K562 (cell line): ENCODE data around the gene RUVBL1. TPM values are rescaled to one million over a fixed set of nuclear protein-coding genes. Genes with fewer than 3 reads are reported as not detected.

Experiments
- BDP1 ChIP-seq: IDR thresholded peaks from 3 replicates; pipeline ENCODE4 v1.6.1; 2011; ENCODE audit not compliant: insufficient read length, insufficient read depth
- DNMT1 ChIP-seq: fragments of 450-650 bp; IDR thresholded peaks from 2 replicates; pipeline ENCODE4 v1.6.1; 2016; ENCODE audit warnings: antibody characterized with exemption, mild to moderate bottlenecking
- GTF2A2 ChIP-seq: IDR thresholded peaks from 2 replicates; pipeline ENCODE4 v1.6.1; 2016; ENCODE audit warnings: mild to moderate bottlenecking, missing genetic modification characterization, missing compliant biosample characterization
- HBP1 ChIP-seq: fragments of 450-650 bp; formaldehyde crosslinking; IDR thresholded peaks from 2 replicates; pipeline ENCODE4 v1.4.0; 2022; ENCODE audit warnings: missing genetic modification characterization
- HNRNPL ChIP-seq: fragments of 200-400 bp; formaldehyde crosslinking; IDR thresholded peaks from 2 replicates; pipeline ENCODE4 v1.6.1; 2017; ENCODE audit warnings: low read depth, mild to moderate bottlenecking, low read length
- MAFF ChIP-seq: IDR thresholded peaks from 2 replicates; pipeline ENCODE4 v1.6.1; 2012; ENCODE audit warnings: low read length, improper control_type of control experiment
- MCM2 ChIP-seq: fragments of 450-650 bp; IDR thresholded peaks from 2 replicates; pipeline ENCODE4 v1.6.1; 2017; ENCODE audit warnings: low read depth, mild to moderate bottlenecking
- MYBL2 ChIP-seq, 2 experiments: fragments of 450-650 bp in 1 of 2; sonication (generic) in 1 of 2; formaldehyde crosslinking in 1 of 2; IDR thresholded peaks; 2 replicates each; pipeline versions ENCODE4 v1.6.1 to v1.8.1; 2017 to 2022; ENCODE audit warnings: borderline replicate concordance in 1 of 2, inconsistent platforms in 1 of 2, low read depth in 1 of 2, mild to moderate bottlenecking in 1 of 2, missing genetic modification reagents in 1 of 2, moderate library complexity in 1 of 2
- NBN ChIP-seq: fragments of 450-650 bp; IDR thresholded peaks from 2 replicates; pipeline ENCODE4 v1.6.1; 2016; ENCODE audit warnings: low read depth, mild to moderate bottlenecking
- POLR2AphosphoS5 ChIP-seq: IDR thresholded peaks from 2 replicates; pipeline ENCODE4 v1.6.1; 2011; ENCODE audit warnings: mild to moderate bottlenecking, low read depth, low read length, moderate library complexity; ENCODE audit not compliant: control insufficient read depth, insufficient read depth
- SREBF1 ChIP-seq: fragments of 150-350 bp; IDR thresholded peaks from 2 replicates; pipeline ENCODE4 v1.6.1; 2014; ENCODE audit warnings: antibody characterized with exemption, low read depth, low read length, borderline replicate concordance
- ZFPM2 ChIP-seq: fragments of 250-450 bp; sonication (Bioruptor Pico); IDR thresholded peaks from 2 replicates; pipeline ENCODE4 v1.5.1; 2022; ENCODE audit warnings: mild to moderate bottlenecking
- ZNF41 ChIP-seq: fragments of 250-450 bp; sonication (Bioruptor Pico); conservative IDR thresholded peaks from 2 replicates; pipeline ENCODE4 v1.4.0; 2020; ENCODE audit warnings: mild to moderate bottlenecking
- ZNF507 ChIP-seq: conservative IDR thresholded peaks from 2 replicates; pipeline ENCODE4 v1.6.1; 2017; ENCODE audit warnings: missing genetic modification characterization, missing compliant biosample characterization
- ZNF583 ChIP-seq: fragments of 250-450 bp; sonication (Bioruptor Pico); IDR thresholded peaks from 2 replicates; pipeline ENCODE4 v1.4.0; 2020
- ZNF584 ChIP-seq: fragments of 200-800 bp; sonication (Bioruptor generic); IDR thresholded peaks from 2 replicates; pipeline ENCODE4 v1.6.1; 2016; ENCODE audit warnings: low read depth, mild to moderate bottlenecking, missing genetic modification characterization, missing compliant biosample characterization
- ZNF695 ChIP-seq: fragments of 450-650 bp; formaldehyde crosslinking; IDR thresholded peaks from 2 replicates; pipeline ENCODE4 v1.4.0; 2020; ENCODE audit warnings: mild to moderate bottlenecking, moderate library complexity
- polyA plus RNA-seq, 8 experiments: library from polyadenylated mRNA; depleted of rRNA in 4 of 8; stranded (reverse) in 5 of 8; unstranded in 3 of 8; fragments of >200 nt; fragmentation: Nextera tagmentation in 2 of 8; fragmentation: Illumina TruSeq in 1 of 8; extraction: Ambion mirVana in 2 of 8; extraction: Trizol in 1 of 8; gene quantifications; 2 replicates each; pipeline versions ENCODE4 v1.2.1 to v1.2.3, GENCODE V29; 2011 to 2014; ENCODE audit warnings: inconsistent platforms in 1 of 8, missing spikeins in 1 of 8
- total RNA-seq, 7 experiments: library from RNA; depleted of rRNA in 6 of 7; stranded (reverse); fragments of >200 nt in 6 of 7; fragmentation: Illumina TruSeq in 2 of 7; extraction: Trizol in 2 of 7; gene quantifications; 2 replicates each; pipeline versions ENCODE4 v1.2.1 to v1.2.3, GENCODE V29; 2011 to 2021; ENCODE audit warnings: low replicate concordance in 1 of 7
- TF ChIP-seq, protein P1 (sequence below): fragments of 250-450 bp; sonication (Bioruptor Pico); IDR thresholded peaks from 2 replicates; pipeline ENCODE4 v1.4.0; 2020; ENCODE audit warnings: mild to moderate bottlenecking
- TF ChIP-seq, protein P2 (sequence below), 2 experiments: fragments of 150-350 bp in 1 of 2; IDR thresholded peaks; 2 replicates each; pipeline ENCODE4 v1.6.1; 2012 to 2016; ENCODE audit warnings: low read depth in 2 of 2, low read length in 2 of 2, mild to moderate bottlenecking in 1 of 2, moderate library complexity in 1 of 2
- TF ChIP-seq, protein P3 (sequence below), 2 experiments: fragments of 250-450 bp in 1 of 2; fragments of 450-650 bp in 1 of 2; sonication (Bioruptor Pico) in 1 of 2; IDR thresholded peaks; 2 replicates each; pipeline versions ENCODE4 v1.6.1 to v1.8.0; 2016 to 2021; ENCODE audit warnings: mild to moderate bottlenecking in 2 of 2, moderate library complexity in 2 of 2, missing compliant biosample characterization in 1 of 2, missing genetic modification characterization in 1 of 2

RUVBL1 gene
- total and polyA plus RNA-seq, 9 of the 15 experiments (the other 6 are each of a cell fraction or from before 2014, with no cell fraction given) = 20.7 to 147 (median 113) TPM

GRCh38 chr3:128123538-128124368, at the start of gene RUVBL1 (continued):
- TF ChIP-seq, protein P1, sequence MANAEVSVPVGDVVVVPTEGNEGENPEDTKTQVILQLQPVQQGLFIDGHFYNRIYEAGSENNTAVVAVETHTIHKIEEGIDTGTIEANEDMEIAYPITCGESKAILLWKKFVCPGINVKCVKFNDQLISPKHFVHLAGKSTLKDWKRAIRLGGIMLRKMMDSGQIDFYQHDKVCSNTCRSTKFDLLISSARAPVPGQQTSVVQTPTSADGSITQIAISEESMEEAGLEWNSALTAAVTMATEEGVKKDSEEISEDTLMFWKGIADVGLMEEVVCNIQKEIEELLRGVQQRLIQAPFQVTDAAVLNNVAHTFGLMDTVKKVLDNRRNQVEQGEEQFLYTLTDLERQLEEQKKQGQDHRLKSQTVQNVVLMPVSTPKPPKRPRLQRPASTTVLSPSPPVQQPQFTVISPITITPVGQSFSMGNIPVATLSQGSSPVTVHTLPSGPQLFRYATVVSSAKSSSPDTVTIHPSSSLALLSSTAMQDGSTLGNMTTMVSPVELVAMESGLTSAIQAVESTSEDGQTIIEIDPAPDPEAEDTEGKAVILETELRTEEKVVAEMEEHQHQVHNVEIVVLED = no peak
- TF ChIP-seq HBP1 (CRISPR knock-in tag) (no peak), SREBF1 (0 out of 2 replicates have a peak, but pooled peaks have one; percentile 62), GTF2A2 (tag) (no peak), ZNF695 (no peak), POLR2AphosphoS5 (no peak; the same call in none of the 2 replicates), ZNF583 (CRISPR knock-in tag) (no peak), BDP1 (no peak), NBN (peak; percentile 57; the same call in 1 of the 2 replicates), ZFPM2 (CRISPR knock-in tag) (no peak), ZNF584 (CRISPR knock-in tag) (no peak), HNRNPL (no peak), DNMT1 (no peak), MYBL2 (IDR thresholded peaks at IDR 0.05; ENCODE audit: low read depth) (no peak), MYBL2 (CRISPR knock-in tag; IDR thresholded peaks at IDR 0.05; ENCODE audit: borderline replicate concordance) (no peak), ZNF41 (no peak), MAFF (no peak), ZNF507 (no peak), MCM2 (no peak)
- TF ChIP-seq, protein P2, sequence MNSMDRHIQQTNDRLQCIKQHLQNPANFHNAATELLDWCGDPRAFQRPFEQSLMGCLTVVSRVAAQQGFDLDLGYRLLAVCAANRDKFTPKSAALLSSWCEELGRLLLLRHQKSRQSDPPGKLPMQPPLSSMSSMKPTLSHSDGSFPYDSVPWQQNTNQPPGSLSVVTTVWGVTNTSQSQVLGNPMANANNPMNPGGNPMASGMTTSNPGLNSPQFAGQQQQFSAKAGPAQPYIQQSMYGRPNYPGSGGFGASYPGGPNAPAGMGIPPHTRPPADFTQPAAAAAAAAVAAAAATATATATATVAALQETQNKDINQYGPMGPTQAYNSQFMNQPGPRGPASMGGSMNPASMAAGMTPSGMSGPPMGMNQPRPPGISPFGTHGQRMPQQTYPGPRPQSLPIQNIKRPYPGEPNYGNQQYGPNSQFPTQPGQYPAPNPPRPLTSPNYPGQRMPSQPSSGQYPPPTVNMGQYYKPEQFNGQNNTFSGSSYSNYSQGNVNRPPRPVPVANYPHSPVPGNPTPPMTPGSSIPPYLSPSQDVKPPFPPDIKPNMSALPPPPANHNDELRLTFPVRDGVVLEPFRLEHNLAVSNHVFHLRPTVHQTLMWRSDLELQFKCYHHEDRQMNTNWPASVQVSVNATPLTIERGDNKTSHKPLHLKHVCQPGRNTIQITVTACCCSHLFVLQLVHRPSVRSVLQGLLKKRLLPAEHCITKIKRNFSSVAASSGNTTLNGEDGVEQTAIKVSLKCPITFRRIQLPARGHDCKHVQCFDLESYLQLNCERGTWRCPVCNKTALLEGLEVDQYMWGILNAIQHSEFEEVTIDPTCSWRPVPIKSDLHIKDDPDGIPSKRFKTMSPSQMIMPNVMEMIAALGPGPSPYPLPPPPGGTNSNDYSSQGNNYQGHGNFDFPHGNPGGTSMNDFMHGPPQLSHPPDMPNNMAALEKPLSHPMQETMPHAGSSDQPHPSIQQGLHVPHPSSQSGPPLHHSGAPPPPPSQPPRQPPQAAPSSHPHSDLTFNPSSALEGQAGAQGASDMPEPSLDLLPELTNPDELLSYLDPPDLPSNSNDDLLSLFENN (IDR thresholded peaks at IDR 0.05; ENCODE audit: low read depth in 2 of 2, low read length in 2 of 2) = 0 out of 4 replicates have a peak, but pooled peaks of 1 of the 2 experiments have one; percentile 37
- TF ChIP-seq, protein P3, sequence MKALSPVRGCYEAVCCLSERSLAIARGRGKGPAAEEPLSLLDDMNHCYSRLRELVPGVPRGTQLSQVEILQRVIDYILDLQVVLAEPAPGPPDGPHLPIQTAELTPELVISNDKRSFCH (CRISPR knock-in tag; IDR thresholded peaks at IDR 0.05) = no peak
- TF ChIP-seq, protein P3 (tag; IDR thresholded peaks at IDR 0.05) = no peak
